GM06990 (cell line): Measurements from ENCODE around the gene SMLR1.

Experiments
- DNase-seq: peaks from one replicate; pipeline ENCODE4 v3.0.0-alpha.2; 2011; ENCODE audit not compliant: insufficient read length; ENCODE audit errors: extremely low read depth
- H3K27me3 ChIP-seq: replicated peaks from 2 replicates; pipeline ENCODE4 v1.6.0; 2011; ENCODE audit warnings: low read length; ENCODE audit not compliant: control insufficient read depth, insufficient read depth
- H3K36me3 ChIP-seq: 2 replicates; pipeline ENCODE4 v1.5.1; 2011; ENCODE audit warnings: low read length; ENCODE audit not compliant: control insufficient read depth, insufficient read depth
- H3K4me3 ChIP-seq: replicated peaks from 2 replicates; pipeline ENCODE4 v1.5.1; 2011; ENCODE audit warnings: low read depth, mild to moderate bottlenecking, control low read depth, low read length
- CTCF ChIP-seq: IDR thresholded peaks from 2 replicates; pipeline ENCODE4 v1.5.1; 2011; ENCODE audit warnings: low read length, control low read depth, mild to moderate bottlenecking, inconsistent platforms; ENCODE audit not compliant: insufficient read depth, poor library complexity, severe bottlenecking

The SMLR1 gene

DNA sequence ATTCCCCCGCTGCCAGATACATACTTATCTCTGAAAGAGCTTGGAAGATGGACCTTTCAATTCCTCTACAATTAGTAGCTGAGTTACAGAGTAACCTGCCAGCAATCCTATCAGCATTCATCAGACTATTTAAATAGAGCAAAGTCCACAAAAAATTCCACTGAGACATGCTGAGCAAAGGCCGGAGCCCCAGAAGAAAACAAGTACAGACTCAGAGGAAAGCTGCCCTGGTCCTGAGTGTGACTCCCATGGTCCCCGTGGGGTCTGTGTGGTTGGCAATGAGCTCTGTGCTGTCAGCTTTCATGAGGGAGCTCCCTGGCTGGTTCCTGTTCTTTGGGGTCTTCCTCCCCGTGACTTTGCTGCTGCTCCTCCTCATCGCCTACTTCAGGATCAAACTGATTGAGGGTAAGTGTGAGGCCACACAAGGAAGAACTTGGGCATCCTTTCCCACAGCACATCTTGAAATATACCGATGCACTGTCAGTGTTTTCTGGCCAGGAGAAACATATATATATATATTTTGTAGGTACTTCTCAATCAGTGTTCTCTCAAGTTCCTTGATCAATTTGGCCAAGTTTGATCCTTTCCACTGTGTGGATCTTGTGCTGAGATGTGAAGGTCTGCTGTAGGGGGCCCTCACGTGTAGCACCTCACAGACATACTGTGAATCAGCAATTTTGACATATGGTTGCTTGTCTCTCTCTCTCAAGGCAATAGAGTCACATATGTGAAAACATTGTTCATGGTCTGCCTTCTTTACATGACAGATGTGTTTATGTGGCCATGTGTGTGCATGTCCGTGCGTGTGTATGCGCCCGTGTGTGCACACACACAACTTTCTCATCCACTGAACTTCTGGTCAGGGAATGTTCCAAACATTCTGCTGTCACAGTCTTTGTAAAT, at the start of gene SMLR1:
Gene SMLR1 (plus strand): TSS at position 160 of the 903 bp plus-strand sequence. CDS start 8 bp downstream, at position 168.
- DNase-seq: no peak
- TF ChIP-seq CTCF: no peak
- no peak within 1 kb of the TSS for H3K4me3 ChIP-seq
- no peaks in the 10 kb centered on the region for H3K36me3 ChIP-seq
- H3K27me3 ChIP-seq: no peaks in the 10 kb centered on the region

DNA sequence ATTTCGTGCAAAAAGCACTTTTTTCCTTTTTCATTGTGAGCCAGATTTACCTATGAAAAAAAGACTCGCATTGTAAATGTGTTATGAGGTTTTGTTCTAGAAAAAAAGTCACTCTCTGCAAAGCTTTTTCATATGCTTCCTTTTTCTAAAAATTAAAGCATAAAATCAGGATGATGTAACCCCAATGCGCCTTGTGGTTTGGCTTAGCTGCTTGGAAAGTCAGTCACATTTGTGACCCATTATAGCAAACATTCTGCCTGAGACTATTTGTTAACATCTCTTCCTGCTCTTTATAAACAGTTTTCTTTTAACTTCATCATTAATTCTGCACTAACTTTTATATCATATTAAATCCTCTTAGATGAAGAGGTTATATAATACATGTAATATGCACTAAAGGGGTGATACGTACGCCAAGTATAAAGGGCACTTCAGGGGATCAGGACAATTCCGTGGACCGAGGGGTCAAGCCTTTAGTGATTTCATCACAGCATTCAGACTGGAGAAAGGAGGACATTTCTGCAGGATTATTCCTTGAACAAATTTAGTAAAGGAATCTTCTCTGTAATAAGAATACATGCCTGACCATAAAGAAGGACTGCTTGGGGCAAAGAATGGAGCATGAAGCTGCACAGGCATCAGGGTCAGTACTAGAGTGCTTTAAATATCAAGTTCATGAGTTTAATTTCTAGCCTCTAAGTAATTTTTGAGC, 48.1 kb upstream of the SMLR1 start:
- no peaks in the 10 kb centered on the region for H3K27me3 ChIP-seq
- TF ChIP-seq CTCF: no peak
- H3K36me3 ChIP-seq: no peaks in the 10 kb centered on the region
- H3K4me3 ChIP-seq: no peak overlapping the region
- no peak for DNase-seq

- Histone ChIP-seq H3K36me3 (no peaks in the 10 kb centered on the region), H3K27me3 (no peaks in the 10 kb centered on the region), H3K4me3 (no peak overlapping the region)
- DNase-seq: no peak
- no peak for TF ChIP-seq CTCF
These were observed 47.6 kb upstream of the SMLR1 start for GRCh38 chr6:130779658-130780033.

- DNase-seq: no peak
- Histone ChIP-seq H3K4me3 (no peak overlapping the region), H3K27me3 (no peaks in the 10 kb centered on the region), H3K36me3 (no peaks in the 10 kb centered on the region)
- TF ChIP-seq CTCF: no peak
These were observed 47.1 kb upstream of the SMLR1 start for GRCh38 chr6:130780122-130780521.

DNA sequence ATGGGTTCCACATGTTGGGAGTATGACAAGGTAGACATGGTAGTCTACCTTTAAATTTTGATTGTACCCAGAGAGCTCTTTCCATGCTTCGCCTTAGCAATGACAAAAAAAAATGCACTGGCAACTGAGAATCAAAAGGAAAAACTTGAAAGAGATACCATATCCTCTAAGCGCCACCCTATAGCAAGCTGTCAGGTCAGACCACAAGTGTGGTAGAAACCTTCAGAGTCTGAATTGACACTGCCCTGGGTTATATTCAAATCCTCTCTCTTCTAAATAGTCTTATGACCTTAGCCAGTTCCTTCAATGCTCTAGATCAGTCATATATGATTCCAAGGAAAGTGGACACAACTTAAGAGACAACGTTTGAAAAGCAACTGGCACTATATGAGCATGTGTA, 45.6 kb upstream of the SMLR1 start:
- no peak overlapping the region for H3K4me3 ChIP-seq
- DNase-seq: no peak
- H3K36me3 ChIP-seq: no peaks in the 10 kb centered on the region
- no peaks in the 10 kb centered on the region for H3K27me3 ChIP-seq
- TF ChIP-seq CTCF: no peak
